ENCODE data around the gene UQCR10. TPM values are rescaled to one million over a fixed set of nuclear protein-coding genes. Genes with fewer than 3 reads are reported as not detected.
A peak's percentile ranks its signal among the peaks of the same experiment; 100 is the strongest.

The UQCR10 gene
- total RNA-seq, 1 donor from 2014 or later = 86.3 TPM

DNA sequence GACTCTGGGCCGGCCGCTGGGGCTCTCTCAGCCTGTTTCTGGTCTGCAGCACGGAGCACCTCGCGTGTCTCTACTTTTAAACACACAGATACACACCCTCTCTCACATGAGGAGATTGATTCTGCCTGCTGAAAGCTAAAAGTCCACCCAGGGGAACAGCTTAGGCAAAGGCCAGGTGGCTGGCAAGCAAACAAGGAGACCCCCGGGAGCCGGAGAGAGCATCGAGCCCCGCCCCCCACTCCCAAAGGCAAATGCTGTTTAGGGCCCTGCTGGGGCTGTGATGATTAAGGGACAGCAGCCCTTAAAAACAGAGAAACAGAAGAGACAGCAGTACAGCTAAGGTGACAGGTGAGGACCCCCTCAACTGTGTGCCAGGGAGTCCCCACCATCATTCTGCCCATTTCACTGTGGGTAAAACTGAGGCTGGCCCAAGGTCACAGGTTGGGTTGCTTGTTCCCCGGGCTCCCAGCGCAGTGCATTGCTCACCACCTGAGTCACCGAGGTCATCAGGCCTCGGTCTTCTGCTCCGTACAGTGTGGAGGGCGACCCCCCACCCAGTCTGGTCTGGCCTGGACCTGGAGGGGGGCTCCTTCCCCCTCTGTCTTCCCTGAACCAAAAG lies 40.5 kb upstream of the UQCR10 start:
- Histone ChIP-seq H3K4me1 (no peaks in the 10 kb centered on the region), H3K27ac (no peak overlapping the region), H3K9me3 (no peaks in the 10 kb centered on the region), H3K36me3 (peaks cover 4% of the 10 kb centered on the region), H3K4me3 (no peak overlapping the region), H3K27me3 (peaks cover 10% of the 10 kb centered on the region)
- DNase-seq (no peak), ATAC-seq (no peak)
- TF ChIP-seq, protein P1, sequence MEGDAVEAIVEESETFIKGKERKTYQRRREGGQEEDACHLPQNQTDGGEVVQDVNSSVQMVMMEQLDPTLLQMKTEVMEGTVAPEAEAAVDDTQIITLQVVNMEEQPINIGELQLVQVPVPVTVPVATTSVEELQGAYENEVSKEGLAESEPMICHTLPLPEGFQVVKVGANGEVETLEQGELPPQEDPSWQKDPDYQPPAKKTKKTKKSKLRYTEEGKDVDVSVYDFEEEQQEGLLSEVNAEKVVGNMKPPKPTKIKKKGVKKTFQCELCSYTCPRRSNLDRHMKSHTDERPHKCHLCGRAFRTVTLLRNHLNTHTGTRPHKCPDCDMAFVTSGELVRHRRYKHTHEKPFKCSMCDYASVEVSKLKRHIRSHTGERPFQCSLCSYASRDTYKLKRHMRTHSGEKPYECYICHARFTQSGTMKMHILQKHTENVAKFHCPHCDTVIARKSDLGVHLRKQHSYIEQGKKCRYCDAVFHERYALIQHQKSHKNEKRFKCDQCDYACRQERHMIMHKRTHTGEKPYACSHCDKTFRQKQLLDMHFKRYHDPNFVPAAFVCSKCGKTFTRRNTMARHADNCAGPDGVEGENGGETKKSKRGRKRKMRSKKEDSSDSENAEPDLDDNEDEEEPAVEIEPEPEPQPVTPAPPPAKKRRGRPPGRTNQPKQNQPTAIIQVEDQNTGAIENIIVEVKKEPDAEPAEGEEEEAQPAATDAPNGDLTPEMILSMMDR (IDR thresholded peaks at IDR 0.05) = no peak
- intact Hi-C loops (cut with DNase I) = no loop called here

DNA sequence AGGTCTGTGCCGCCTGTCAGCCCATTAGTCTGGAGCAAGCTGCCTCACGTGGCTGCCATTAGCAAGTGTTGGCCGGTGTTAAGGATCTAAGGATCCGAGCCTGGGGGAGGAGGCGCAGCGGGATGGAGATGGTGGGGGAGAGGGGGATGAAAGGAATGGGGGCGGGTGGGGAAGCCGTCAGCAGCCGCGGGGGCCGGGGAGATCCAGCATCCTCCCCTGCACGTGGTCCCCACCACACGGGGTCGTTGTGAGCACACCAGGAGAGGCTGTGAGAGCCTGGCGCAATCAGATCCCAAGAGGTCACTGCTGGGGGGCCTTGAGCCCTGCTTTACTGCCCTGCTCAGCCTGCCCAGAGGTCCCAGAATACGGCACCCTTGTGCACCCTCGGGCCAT lies 40.0 kb upstream of the UQCR10 start:
- DNase-seq (peak; percentile 71), ATAC-seq (peak; percentile 38)
- peaks cover 5% of the 10 kb centered on the region for H3K27me3 ChIP-seq
- peaks cover 4% of the 10 kb centered on the region for H3K36me3 ChIP-seq
- TF ChIP-seq, protein P1 (IDR thresholded peaks at IDR 0.05) = peak; percentile 35
- H3K4me1 ChIP-seq = no peaks in the 10 kb centered on the region
- H3K4me3 ChIP-seq = no peak overlapping the region
- intact Hi-C loops (cut with DNase I) = no loop called here
- no peaks in the 10 kb centered on the region for H3K9me3 ChIP-seq
- H3K27ac ChIP-seq = no peak overlapping the region

DNA sequence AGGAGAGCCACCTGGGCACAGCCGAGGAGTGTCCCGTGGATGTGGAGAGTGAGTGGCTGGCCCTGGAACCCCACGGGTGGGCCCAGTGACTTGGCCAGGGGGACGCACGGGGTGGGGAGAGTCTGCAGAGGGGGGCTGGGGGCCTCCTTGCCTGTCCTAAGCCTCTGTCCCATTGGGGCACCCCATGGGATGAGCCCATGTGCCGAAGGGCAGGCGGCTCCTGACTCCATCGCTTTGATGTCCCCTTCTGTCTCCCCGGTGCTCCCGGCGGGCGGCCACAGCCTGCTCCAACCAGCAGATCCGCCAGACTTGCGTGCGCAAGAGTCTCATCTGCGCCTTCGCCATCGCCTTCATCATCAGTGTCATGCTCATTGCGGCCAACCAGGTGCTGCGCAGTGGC lies 38.0 kb upstream of the UQCR10 start:
- Histone ChIP-seq H3K9me3 (no peaks in the 10 kb centered on the region), H3K27ac (no peak overlapping the region), H3K27me3 (no peaks in the 10 kb centered on the region), H3K4me1 (no peaks in the 10 kb centered on the region), H3K4me3 (no peak overlapping the region), H3K36me3 (peaks cover 4% of the 10 kb centered on the region)
- ATAC-seq (no peak), DNase-seq (no peak)
- intact Hi-C loops (cut with DNase I) = no loop called here
- TF ChIP-seq, protein P1 (IDR thresholded peaks at IDR 0.05) = no peak

DNA sequence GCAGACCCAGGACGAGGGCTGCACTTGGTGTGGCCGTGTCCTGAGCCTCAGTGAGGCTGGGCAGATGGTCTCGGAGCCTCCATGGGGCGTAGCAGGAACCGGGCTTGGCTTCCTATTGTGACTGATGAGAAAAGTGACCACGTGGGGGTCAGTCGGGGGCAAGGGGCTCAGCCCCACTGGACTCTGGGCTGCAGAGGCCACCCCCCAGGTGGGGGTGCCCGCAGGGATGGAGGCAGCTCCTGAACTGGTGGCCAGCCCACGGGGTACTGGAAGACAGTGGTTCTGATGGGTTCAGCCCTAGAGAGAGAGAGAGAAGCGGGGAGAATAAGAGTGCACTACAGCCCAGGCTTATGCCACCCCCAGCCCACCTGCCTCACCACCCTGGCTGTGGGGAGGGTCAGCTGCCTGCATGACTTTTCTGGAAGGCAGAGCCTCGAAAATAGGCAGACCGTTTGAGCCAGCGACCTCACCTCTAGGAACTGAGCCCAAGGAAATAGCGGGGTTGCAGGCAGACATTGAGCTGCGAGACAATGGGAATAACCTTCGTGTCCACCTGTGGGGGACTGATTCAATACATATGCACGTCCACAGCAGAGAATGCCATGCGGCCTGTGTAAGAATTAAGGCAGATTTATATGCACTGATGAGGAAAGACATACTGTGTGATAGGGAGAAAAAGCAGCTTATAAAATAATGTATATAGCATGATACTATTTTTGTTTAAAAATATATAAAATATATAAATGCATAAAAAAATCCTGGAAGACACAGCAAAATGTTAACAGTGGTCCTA lies 35.9 kb upstream of the UQCR10 start:
- Histone ChIP-seq H3K4me1 (no peaks in the 10 kb centered on the region), H3K27ac (no peak overlapping the region), H3K4me3 (no peak overlapping the region), H3K27me3 (no peaks in the 10 kb centered on the region), H3K9me3 (no peaks in the 10 kb centered on the region), H3K36me3 (peaks cover 4% of the 10 kb centered on the region)
- TF ChIP-seq, protein P1 (IDR thresholded peaks at IDR 0.05) = no peak
- ATAC-seq (no peak), DNase-seq (no peak)
- intact Hi-C loops (cut with DNase I) = no loop called here

- TF ChIP-seq, protein P1 (IDR thresholded peaks at IDR 0.05) = no peak
- intact Hi-C loops (cut with DNase I) = no loop called here
- no peak overlapping the region for H3K27ac ChIP-seq
- H3K4me1 ChIP-seq = no peaks in the 10 kb centered on the region
- no peak for DNase-seq
- ATAC-seq = no peak
- H3K9me3 ChIP-seq = no peaks in the 10 kb centered on the region
- H3K27me3 ChIP-seq = no peaks in the 10 kb centered on the region
- peaks cover 4% of the 10 kb centered on the region for H3K36me3 ChIP-seq
- H3K4me3 ChIP-seq = no peak overlapping the region
Measured at GRCh38 chr22:29732883-29733282, 34.3 kb upstream of the UQCR10 start.
